Astrocyte (in vitro differentiated cells and primary cell): Measurements from ENCODE around the gene IQSEC2. TPM values are rescaled to one million over a fixed set of nuclear protein-coding genes. Genes with fewer than 3 reads are reported as not detected.

Experiments used
- DNase-seq: peaks from one replicate; pipeline ENCODE4 v3.0.0-alpha.2; 2010; ENCODE audit warnings: low read depth
- FAIRE-seq: peaks from 2 replicates; lab custom pipeline; 2011; peaks lifted over from hg19 to GRCh38; lab: Jason Lieb, UNC
- H2AFZ ChIP-seq: 2 replicates; pipeline ENCODE4 v1.6.0; 2012; ENCODE audit warnings: low read depth, low read length, inconsistent platforms
- H3K27ac ChIP-seq: 2 replicates; pipeline ENCODE4 v1.5.1; 2011; ENCODE audit warnings: low read depth, low read length, inconsistent platforms
- H3K27me3 ChIP-seq: 2 replicates; pipeline ENCODE4 v1.6.0; 2011; ENCODE audit warnings: low read length, inconsistent platforms; ENCODE audit not compliant: insufficient read depth
- H3K36me3 ChIP-seq: 2 replicates; pipeline ENCODE4 v1.5.1; 2011; ENCODE audit warnings: low read length, inconsistent platforms; ENCODE audit not compliant: insufficient read depth
- H3K4me1 ChIP-seq: 2 replicates; pipeline ENCODE4 v1.5.1; 2011; ENCODE audit warnings: low read length, inconsistent platforms; ENCODE audit not compliant: insufficient read depth
- H3K4me2 ChIP-seq: 2 replicates; pipeline ENCODE4 v1.6.0; 2012; ENCODE audit warnings: low read length, inconsistent platforms
- H3K4me3 ChIP-seq: 2 replicates; pipeline ENCODE4 v1.5.1; 2011; ENCODE audit warnings: low read depth, mild to moderate bottlenecking, low read length, inconsistent platforms; ENCODE audit not compliant: insufficient read depth
- H3K79me2 ChIP-seq: 2 replicates; pipeline ENCODE4 v1.6.0; 2012; ENCODE audit warnings: mild to moderate bottlenecking, low read length, inconsistent platforms; ENCODE audit not compliant: insufficient read depth
- H3K9ac ChIP-seq: 2 replicates; pipeline ENCODE4 v1.6.0; 2012; ENCODE audit warnings: mild to moderate bottlenecking, low read length, inconsistent platforms
- H3K9me3 ChIP-seq: 2 replicates; pipeline ENCODE4 v1.5.1; 2012; ENCODE audit warnings: low read depth, mild to moderate bottlenecking, low read length, inconsistent platforms; ENCODE audit not compliant: insufficient read depth
- H4K20me1 ChIP-seq: 2 replicates; pipeline ENCODE4 v1.6.0; 2012; ENCODE audit warnings: low read length, inconsistent platforms; ENCODE audit not compliant: insufficient read depth
- H3K27ac Mint-ChIP-seq: one replicate; pipeline ENCODE4 v1.8.0; 2021; ENCODE audit warnings: mild to moderate bottlenecking, mixed read lengths; ENCODE audit not compliant: unreplicated experiment
- H3K27me3 Mint-ChIP-seq: one replicate; pipeline ENCODE4 v1.8.0; 2021; ENCODE audit warnings: low read depth, mixed read lengths; ENCODE audit not compliant: unreplicated experiment
- H3K36me3 Mint-ChIP-seq: one replicate; pipeline ENCODE4 v1.8.0; 2021; ENCODE audit warnings: low read depth, mixed read lengths; ENCODE audit not compliant: unreplicated experiment
- H3K4me1 Mint-ChIP-seq: one replicate; pipeline ENCODE4 v1.8.0; 2021; ENCODE audit warnings: low read depth, mixed read lengths; ENCODE audit not compliant: unreplicated experiment
- H3K4me3 Mint-ChIP-seq: one replicate; pipeline ENCODE4 v1.8.0; 2021; ENCODE audit warnings: mild to moderate bottlenecking, moderate library complexity, mixed read lengths; ENCODE audit not compliant: unreplicated experiment
- H3K9me3 Mint-ChIP-seq: one replicate; pipeline ENCODE4 v1.8.0; 2021; ENCODE audit warnings: mild to moderate bottlenecking, mixed read lengths; ENCODE audit not compliant: unreplicated experiment
- EZH2 ChIP-seq: IDR thresholded peaks from 2 replicates; pipeline ENCODE4 v1.6.1; 2012; ENCODE audit warnings: mild to moderate bottlenecking, low read length, inconsistent platforms; ENCODE audit not compliant: insufficient read depth
- total RNA-seq: library from RNA; stranded (reverse); gene quantifications from 2 replicates; pipeline ENCODE4 v1.2.1, GENCODE V29; 2021
- TF ChIP-seq, protein P1 (sequence below): IDR thresholded peaks from 2 replicates; pipeline ENCODE4 v1.5.1; 2011; ENCODE audit warnings: low read depth, mild to moderate bottlenecking, inconsistent platforms, low read length, moderate library complexity; ENCODE audit not compliant: insufficient read depth

The IQSEC2 gene
- total RNA-seq, 1 donor from 2014 or later: 8.2 TPM

DNA sequence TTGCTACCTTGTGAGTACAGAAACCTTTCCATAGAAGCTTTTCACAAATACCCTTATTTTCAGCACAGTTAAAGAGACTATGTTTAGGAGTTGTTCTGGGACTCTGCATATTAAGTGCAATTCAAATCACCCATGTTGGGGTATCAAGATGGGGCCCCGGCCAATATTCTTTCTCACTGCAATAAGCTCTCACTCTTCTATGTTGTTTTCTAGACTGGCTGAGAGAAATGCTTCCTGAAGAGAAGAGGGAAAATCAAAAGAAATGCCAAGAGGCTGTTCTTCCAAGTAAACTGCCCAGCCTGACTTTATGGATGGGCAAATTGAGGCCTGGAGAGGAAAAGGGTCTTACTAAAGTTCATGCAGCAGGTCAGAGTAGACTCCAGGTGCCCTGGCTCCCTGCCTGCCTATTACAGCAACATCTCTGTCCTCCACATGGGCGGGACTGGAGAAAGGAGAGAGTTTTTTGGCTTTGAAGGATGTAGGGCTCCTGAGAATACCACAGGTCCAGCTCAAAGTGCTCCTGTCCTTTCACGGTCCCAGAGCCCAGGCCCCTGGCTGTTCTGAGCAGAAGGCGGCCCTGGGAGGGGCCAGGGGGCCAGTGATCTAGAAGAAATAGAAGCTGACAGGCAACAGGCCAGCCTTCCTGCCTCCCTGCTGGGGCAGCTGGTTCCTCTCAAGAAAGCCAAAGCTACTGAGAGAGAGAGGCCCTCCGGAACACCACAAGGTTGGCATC, 745 bp upstream of the IQSEC2 start:
- H3K4me2 ChIP-seq: peak overlapping the region; percentile 80
- no peak for DNase-seq
- H3K4me1 ChIP-seq: peaks cover 14% of the 10 kb centered on the region
- H3K27me3 ChIP-seq: no peaks in the 10 kb centered on the region
- H3K79me2 ChIP-seq: no peaks in the 10 kb centered on the region
- no peaks in the 10 kb centered on the region for H4K20me1 ChIP-seq
- H3K4me1 Mint-ChIP-seq: peaks cover 3% of the 10 kb centered on the region
- no peak overlapping the region for H3K4me3 Mint-ChIP-seq
- no peak for FAIRE-seq
- no peaks in the 10 kb centered on the region for H3K36me3 Mint-ChIP-seq
- H3K9me3 ChIP-seq: no peaks in the 10 kb centered on the region
- no peak overlapping the region for H2AFZ ChIP-seq
- H3K27ac Mint-ChIP-seq: no peak overlapping the region
- no peaks in the 10 kb centered on the region for H3K9me3 Mint-ChIP-seq
- H3K9ac ChIP-seq: no peak overlapping the region
- no peaks in the 10 kb centered on the region for H3K27me3 Mint-ChIP-seq
- no peak overlapping the region for H3K4me3 ChIP-seq
- H3K36me3 ChIP-seq: no peaks in the 10 kb centered on the region
- no peak overlapping the region for H3K27ac ChIP-seq
- TF ChIP-seq EZH2: no peak
- TF ChIP-seq, protein P1, sequence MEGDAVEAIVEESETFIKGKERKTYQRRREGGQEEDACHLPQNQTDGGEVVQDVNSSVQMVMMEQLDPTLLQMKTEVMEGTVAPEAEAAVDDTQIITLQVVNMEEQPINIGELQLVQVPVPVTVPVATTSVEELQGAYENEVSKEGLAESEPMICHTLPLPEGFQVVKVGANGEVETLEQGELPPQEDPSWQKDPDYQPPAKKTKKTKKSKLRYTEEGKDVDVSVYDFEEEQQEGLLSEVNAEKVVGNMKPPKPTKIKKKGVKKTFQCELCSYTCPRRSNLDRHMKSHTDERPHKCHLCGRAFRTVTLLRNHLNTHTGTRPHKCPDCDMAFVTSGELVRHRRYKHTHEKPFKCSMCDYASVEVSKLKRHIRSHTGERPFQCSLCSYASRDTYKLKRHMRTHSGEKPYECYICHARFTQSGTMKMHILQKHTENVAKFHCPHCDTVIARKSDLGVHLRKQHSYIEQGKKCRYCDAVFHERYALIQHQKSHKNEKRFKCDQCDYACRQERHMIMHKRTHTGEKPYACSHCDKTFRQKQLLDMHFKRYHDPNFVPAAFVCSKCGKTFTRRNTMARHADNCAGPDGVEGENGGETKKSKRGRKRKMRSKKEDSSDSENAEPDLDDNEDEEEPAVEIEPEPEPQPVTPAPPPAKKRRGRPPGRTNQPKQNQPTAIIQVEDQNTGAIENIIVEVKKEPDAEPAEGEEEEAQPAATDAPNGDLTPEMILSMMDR: no peak

DNA sequence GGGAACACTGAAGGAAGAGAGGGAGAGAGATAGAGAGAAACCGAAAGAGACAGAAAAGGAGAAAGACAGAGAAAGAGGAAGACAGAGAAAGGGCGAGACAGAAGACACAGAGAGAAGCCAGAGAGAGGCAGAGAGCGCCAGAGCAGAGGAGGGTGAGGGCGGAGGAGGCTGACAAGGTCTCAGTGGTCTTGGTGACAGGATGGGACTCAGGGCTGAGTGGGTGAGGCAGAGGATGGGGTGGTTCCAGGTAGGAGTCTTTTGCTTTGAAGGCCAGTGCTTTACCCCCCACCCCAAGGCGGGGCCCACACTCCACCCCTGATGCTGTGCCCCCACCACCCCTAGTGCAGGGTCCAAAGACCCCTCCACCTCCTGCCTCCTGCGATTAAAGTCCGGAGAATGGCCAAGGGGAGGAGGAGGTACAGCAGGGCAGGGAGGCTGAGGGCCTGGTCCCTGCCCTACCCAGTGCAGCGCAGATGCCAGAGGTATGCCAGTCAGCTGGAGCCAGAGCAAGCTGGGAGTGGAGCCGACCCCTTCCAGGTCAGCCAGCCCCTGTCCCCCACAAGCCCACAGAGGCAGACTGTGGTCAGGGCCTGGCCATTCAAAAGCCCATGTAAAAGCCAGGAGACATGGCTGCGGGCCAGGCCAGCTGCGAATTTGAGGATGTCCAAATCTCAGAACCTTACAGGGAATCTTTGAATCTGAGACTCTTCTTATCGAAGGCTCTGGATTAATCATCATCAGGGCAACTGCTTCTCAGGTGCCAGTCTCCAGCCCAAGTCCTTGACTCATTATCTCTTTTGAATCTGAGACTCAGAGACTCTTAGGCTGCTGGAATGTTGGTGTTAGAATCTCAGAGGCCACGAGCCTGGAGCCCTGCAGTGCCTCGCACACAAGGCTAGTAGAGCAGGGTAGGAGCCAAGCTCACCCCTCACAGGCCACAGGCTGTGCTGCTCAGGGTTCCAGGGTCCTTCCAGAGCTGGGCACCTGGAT, 758 bp downstream of the IQSEC2 start:
- Histone ChIP-seq H3K79me2 (no peaks in the 10 kb centered on the region), H3K9me3 (no peaks in the 10 kb centered on the region), H3K27me3 (no peaks in the 10 kb centered on the region), H3K36me3 (no peaks in the 10 kb centered on the region), H3K9ac (peak overlapping the region; percentile 60), H3K4me1 (peaks cover 11% of the 10 kb centered on the region), H2AFZ (peak overlapping the region; percentile 46), H4K20me1 (no peaks in the 10 kb centered on the region), H3K4me3 (peak overlapping the region; percentile 25), H3K4me2 (peak overlapping the region; percentile 80), H3K27ac (peak overlapping the region; percentile 49)
- Mint-ChIP-seq H3K4me1 (peaks cover 2% of the 10 kb centered on the region), H3K9me3 (no peaks in the 10 kb centered on the region), H3K36me3 (no peaks in the 10 kb centered on the region), H3K4me3 (peak overlapping the region; percentile 79), H3K27me3 (no peaks in the 10 kb centered on the region), H3K27ac (peak overlapping the region; percentile 66)
- TF ChIP-seq EZH2: no peak
- TF ChIP-seq, protein P1: no peak
- DNase-seq: peak; percentile 48
- peak; percentile 100 for FAIRE-seq
